ENCODE measurements around the gene ERICH4.

Gene ERICH4

GRCh38 chr19:41439441-41440222 is 3.3 kb upstream of the ERICH4 start, which contains the start of gene DMAC2:
Gene DMAC2, minus strand, starts transcription at chr19:41439912. Its CDS starts 13 bp downstream, at chr19:41439899.
- TF ChIP-seq CTCF (IDR thresholded peaks at IDR 0.05) = peak; percentile 33 to 35
- Histone ChIP-seq H3K9me3 (no peaks in the 10 kb centered on the region), H3K4me3 (peak within 1 kb of the TSS; percentile 65 to 66), H3K27ac (peak within 1 kb of the TSS; percentile 79 to 88), H3K4me1 (peaks cover 0 to 9% (median 6%) of the 10 kb centered on the region in 4 donors), H3K27me3 (peaks cover 0 to 23% of the 10 kb centered on the region in 2 donors), H3K36me3 (peaks cover 0 to 30% (median 0%) of the 10 kb centered on the region in 3 donors)
- intact Hi-C loops (cut with DNase I; ENCODE audit: low total_unique reads) = no loop called here
- peak; percentile 98 to 99 for DNase-seq

- Histone ChIP-seq H3K9me3 (no peaks in the 10 kb centered on the region), H3K27ac (no peak overlapping the region), H3K27me3 (peaks cover 0 to 29% of the 10 kb centered on the region in 2 donors), H3K36me3 (peaks cover 0 to 12% (median 0%) of the 10 kb centered on the region in 3 donors), H3K4me3 (no peak overlapping the region), H3K4me1 (peaks cover 0 to 9% (median 6%) of the 10 kb centered on the region in 4 donors)
- TF ChIP-seq CTCF (IDR thresholded peaks at IDR 0.05) = no peak
- intact Hi-C loops (cut with DNase I; ENCODE audit: low total_unique reads) = no loop called here
- no peak for DNase-seq
These were observed 1.5 kb upstream of the ERICH4 start for GRCh38 chr19:41441321-41441945.

DNA sequence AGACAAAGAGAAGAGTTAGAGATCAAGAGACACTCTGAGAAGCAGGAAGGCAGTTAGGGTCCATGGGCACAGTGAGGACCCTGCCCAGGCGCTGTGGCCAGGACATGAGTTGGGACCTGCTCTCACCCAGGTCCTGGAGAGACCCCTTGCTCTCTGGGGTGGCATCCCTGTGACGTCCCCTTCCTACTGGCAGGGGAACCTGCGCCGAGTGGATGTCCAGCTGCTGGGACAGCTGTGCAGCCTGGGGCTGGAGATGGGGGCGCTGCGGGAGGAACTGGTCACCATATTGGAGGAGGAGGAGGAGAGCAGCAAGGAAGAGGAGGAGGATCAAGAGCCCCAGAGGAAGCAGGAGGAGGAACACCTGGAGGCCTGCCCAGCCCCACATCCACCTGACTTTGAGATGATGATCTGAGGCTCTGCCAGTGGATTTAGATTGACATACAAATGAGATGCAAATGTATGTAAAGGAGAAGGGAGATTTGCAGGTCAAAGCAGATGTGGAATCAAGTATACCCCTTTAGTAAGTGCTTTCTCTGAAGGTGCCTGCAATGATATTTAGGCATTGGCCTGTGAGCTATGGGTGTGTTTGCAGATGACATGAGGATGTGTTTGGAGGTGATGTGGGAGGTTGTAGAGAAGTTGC is 978 bp downstream of the ERICH4 start:
- no peak for DNase-seq
- Histone ChIP-seq H3K36me3 (no peaks in the 10 kb centered on the region), H3K27me3 (peaks cover 0 to 29% of the 10 kb centered on the region in 2 donors), H3K27ac (no peak overlapping the region), H3K4me3 (no peak overlapping the region), H3K4me1 (peaks cover 0 to 7% (median 3%) of the 10 kb centered on the region in 4 donors), H3K9me3 (no peaks in the 10 kb centered on the region)
- no peak for TF ChIP-seq CTCF (IDR thresholded peaks at IDR 0.05)
- intact Hi-C loops (cut with DNase I; ENCODE audit: low total_unique reads) = no loop called here

DNA sequence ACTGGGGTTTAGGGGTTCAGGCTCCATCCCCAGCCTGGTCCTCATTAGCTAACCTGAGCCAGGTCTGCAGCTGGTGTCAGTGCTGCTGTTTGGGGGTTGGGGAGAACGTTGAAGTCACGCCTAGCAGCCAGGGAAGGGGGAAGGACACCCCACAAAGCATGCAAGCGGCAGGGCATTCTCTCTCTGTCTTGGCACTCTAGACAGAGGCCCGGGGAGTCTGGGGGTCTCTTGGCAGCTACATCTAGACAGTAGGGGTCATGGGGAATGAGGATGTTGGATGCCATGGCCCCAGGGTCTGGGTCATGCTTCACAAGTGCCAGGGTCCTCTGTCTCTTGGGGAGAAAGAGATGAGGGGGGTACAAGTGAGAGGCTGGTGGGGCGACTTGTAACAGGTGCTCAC is 2.6 kb downstream of the ERICH4 start:
- Histone ChIP-seq H3K27me3 (peaks cover 0 to 29% of the 10 kb centered on the region in 2 donors), H3K27ac (no peak overlapping the region), H3K9me3 (no peaks in the 10 kb centered on the region), H3K4me3 (no peak overlapping the region), H3K36me3 (no peaks in the 10 kb centered on the region), H3K4me1 (peaks cover 0 to 10% (median 3%) of the 10 kb centered on the region in 4 donors)
- intact Hi-C loops (cut with DNase I; ENCODE audit: low total_unique reads) = no loop called here
- no peak for TF ChIP-seq CTCF (IDR thresholded peaks at IDR 0.05)
- no peak for DNase-seq

- Histone ChIP-seq H3K27me3 (peaks cover 0 to 12% of the 10 kb centered on the region in 2 donors), H3K4me1 (peaks cover 0 to 10% (median 3%) of the 10 kb centered on the region in 4 donors), H3K27ac (no peak overlapping the region), H3K4me3 (no peak overlapping the region), H3K9me3 (no peaks in the 10 kb centered on the region), H3K36me3 (no peaks in the 10 kb centered on the region)
- DNase-seq = no peak
- intact Hi-C loops (cut with DNase I; ENCODE audit: low total_unique reads) = no loop called here
- TF ChIP-seq CTCF (IDR thresholded peaks at IDR 0.05) = no peak
These were observed 4.9 kb downstream of the ERICH4 start for GRCh38 chr19:41447732-41448332.

All from tibial artery (tissue), 4 donors.